IPS DF 19.7 (cell line): ENCODE results near the gene NAT10.

Experiments used
- DNase-seq: peaks from one replicate; pipeline ENCODE4 v3.0.0-alpha.2; 2013; ENCODE audit warnings: low read depth, low spot score

The NAT10 gene

DNA sequence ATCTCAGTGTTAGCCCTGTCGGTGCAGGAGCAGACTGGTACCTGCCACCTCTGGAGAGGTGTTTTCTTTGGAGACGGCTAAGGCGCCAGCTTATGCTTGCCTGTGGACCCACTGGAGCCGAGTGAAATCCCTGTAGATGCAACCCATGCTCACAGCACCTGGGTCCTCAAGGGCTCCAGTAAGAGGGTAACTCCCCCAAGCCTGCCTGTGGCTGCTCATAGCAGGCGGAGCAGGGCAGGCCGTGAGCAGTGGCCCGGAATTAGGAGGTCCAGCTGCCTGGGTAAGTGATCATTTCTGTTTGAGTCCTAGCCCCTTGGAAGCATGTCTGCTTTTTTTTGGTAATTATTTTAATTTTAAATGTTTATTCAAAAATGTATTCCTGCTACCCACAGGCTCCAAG is 43.8 kb downstream of the NAT10 start:
- no peak for DNase-seq

DNA sequence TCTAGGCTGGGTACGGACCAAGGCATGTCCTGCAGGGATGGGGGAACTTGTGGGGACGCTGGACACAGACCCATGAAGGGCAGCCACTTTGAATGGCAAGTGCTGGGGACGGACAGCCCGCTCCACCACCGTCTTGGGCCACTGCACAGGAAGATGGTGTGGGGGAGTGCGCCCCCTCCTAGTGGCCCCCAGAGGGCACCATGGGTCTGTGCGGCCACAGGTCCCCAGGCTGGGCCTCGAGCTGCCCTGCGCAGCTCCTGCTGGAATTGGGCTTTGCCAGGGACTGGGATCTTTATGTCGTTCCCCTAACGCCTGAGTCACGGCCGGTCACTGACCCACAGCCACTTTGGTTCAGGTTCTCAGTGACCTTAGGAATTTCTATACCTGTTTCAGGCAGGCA is 44.4 kb downstream of the NAT10 start:
- no peak for DNase-seq

DNA sequence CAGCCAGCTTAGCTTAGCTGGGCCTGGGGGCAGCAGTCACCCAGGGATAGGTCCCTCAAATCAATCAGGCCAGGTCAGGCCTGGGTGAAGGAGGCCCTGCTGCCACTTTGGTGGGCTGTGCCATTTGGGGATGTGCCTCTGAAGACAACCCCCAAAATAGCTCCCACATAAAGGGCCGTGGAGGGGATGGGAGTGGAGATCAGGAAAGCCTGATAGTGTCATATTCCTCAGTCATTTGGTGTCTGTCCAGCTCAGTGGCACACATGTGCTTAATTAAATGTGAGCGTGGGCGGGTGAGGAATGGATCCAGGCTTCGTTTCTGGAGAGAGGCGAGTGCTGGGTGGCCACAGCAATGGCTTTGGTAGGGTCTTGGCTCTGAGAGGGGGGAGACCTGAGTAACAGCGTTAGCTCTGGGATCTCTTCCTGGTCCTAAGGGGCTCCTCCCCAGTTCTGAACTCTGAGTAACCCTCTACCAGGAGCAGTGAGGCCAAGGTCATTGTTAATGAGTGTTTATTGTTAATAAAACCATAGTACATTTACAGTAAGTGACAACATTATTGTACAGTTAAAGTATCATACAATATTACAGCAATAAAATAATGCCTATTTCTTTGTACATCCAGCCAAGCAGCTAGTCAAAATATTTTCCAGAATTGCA is 45.2 kb downstream of the NAT10 start:
- no peak for DNase-seq

- no peak for DNase-seq
Observed at GRCh38 chr11:34151166-34151565, 45.7 kb downstream of the NAT10 start.

DNA sequence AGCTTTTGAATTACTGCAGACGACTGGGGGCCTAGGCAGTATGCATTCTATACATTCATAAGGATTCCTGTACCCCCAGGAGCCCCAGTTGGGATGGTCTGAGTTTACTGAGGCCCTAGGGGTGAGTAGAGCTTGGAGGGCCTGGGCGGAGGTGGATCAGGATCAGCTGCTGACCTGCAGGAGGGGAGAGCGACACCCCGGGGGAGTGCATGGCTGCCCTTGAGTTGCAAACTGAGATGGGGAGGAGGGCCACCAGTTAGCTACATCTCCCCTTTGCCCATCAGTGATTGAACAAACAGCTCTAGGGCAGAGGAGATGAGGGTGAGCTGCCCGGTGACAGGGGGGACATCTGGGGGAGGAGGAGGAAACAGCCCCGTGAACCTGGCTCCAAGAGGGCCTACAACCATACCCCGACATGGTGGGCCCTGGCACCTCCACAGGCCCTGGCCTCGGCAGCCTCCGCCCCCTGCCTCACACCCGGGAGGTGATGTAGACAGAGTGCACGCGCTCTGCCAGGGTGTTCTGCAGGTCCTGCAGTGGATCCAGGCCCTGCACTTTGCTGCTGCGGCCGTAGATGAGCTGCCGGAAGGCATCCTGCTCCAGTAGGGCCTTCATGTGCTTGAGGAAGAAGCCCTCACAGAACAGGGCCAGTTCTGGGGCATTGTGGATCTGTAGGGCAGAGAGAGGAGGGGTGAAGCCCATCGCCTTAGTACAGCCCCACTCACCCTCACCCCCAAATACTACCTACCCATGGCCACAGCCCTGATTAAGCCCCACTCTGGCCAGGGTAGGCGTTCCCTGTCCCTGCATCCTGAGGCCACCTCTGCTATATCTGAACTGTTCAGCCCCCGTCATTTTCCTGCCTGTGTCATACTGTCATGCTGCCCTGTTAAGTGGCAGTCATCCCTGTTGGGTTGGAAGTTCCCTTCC is 46.8 kb downstream of the NAT10 start:
- DNase-seq: no peak

- no peak for DNase-seq
Observed at GRCh38 chr11:34154059-34154875, 48.8 kb downstream of the NAT10 start.

DNA sequence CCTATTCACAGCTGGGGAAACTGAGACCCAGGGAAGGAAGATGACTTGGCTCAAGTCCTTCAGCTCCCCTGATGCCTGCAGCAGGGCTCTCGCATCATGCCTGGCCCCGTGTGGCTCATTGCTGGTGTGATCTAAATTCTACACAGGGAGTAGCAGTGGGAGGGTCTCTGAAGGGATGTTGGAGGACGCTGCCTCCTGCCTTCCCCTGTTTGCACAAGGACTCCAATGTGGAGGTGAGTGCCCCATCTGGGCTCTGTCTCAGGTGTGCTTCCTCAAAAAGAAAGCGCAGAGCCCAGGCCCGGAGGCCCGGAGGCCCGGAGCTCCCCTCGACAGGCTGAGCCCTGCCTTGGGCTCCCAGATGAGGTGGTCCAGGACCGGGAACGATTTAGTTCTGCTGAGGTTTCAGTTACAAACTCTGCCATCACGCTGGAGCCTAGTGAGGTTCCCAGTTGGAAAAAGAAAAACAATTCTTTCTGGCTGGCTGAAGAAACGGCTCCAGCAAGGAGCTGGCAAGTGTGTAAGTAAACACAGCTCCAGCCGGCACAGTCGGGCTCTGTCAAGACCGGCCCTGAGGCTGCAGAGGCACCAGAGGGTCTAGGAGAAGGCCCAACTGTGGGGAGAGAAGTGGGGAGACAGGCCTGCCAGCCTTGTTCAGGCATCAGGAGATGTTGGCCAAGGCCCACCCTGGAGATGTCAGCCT is 49.8 kb downstream of the NAT10 start:
- DNase-seq: no peak

- DNase-seq: no peak
Observed at GRCh38 chr11:34155757-34156062, 50.3 kb downstream of the NAT10 start.

- no peak for DNase-seq
Observed at GRCh38 chr11:34157163-34157562, 51.7 kb downstream of the NAT10 start.

DNA sequence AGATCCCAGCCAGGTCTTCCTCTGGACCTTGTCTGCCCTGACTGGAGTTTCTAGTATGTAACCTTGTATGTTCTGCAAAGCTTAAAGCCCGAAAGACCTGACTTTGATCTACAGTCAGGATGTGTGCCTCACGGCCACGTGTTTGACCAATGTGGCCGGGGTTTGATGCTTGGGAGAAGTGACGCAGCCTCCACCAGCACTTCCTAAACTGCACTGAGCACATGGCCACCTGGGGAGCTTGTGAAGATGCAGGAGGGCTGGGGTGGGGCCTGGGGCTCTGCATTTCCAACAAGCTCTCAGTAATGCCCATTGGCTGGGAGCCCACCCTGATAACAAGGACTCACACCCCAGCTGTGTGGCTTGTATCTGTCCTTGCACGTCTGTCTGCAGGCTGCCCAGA is 53.2 kb downstream of the NAT10 start:
- no peak for DNase-seq

- DNase-seq: no peak
Observed at GRCh38 chr11:34160049-34160721, 54.8 kb downstream of the NAT10 start.

DNA sequence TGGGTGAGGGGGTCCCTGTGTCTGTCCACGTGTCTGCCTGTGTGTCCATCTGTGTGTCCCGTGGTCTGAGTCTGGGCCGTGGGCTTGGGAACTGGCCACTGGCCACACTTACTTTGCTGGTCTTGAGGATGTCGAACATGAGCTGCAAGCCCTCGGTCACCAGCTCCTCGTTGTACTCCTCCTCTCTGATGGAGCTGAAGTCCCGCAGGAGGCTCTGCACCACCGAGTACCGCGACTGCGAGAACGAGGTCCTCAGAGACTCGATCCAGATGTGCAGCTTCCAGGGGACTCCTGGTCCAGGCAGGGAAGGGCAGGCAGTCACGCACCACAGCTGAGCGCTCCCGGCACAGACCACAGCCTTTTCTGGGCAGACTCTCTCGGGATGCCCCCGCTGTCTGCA is 55.4 kb downstream of the NAT10 start:
- DNase-seq: no peak

GRCh38 chr11:34161361-34161760 is 55.9 kb downstream of the NAT10 start:
- no peak for DNase-seq

DNA sequence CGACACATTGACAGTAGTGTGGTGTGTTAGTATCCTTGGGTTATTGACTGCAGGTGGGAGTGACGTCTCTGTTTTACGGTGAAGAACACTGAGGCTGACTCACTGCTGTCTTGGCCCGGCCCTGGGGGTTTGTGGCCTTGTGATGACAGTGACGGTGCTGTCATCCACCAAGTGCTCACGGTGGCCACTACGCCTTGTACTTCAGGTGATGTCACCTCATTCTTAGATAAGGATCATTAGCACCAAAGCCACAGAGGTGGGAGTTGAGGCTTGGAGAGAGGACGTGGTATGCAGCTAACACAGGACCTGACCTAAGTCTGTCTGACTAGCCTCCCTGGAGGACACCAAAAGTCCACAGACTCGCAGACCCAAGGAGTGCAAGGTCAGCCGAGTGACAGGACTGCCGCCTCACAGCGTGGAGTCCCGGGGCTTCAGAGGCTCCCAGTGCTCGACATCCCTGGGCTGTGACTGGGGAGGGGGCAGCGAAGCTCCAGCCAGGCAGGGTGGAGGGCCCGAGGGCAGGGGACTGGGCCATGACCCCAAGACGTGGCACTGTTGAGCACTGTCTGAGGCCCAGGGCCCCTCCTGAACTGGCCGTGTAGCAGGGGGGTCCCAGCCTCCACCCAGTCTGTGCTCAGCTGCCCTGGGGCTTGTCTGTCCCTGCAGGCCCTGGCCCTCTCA is 56.5 kb downstream of the NAT10 start:
- no peak for DNase-seq

DNA sequence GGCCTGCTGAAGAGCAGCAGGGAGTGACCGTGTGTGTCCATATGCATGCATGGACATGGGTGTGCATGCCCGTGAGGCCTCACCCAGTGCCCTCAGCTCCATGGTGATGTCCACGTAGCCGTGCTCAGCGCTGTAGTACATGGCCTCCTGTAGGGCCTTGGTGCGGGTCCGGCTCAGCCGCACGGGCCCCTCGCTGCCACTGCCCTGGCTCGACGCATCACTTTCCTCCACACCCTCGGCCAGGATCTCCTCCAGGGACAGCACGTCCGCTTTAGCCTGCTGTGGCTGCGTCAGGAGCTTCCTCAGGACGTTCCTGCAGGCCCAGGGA is 57.0 kb downstream of the NAT10 start:
- no peak for DNase-seq

GRCh38 chr11:34162856-34163255 is 57.4 kb downstream of the NAT10 start:
- DNase-seq: no peak

DNA sequence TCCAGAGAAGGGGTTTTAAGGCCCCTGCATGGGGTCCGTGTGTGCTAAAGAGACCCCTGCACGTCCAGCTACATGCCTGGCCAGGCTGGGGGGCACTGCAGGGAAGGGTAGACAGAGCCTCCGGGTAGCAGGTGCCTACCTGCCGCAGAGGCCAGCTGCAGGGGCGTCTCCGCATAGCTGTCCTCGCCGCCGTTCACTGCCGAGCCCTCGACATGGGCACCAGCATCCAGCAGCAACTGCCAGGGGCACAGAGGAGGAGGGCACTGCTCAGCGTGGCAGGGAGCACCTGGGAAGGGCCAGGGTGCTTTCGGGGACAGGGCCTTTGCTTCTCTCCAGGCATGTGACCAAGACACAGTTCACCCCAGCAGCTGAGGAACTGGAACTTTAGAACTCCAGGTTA is 59.7 kb downstream of the NAT10 start:
- DNase-seq: no peak

- DNase-seq: no peak
Observed at GRCh38 chr11:34165786-34166555, 60.5 kb downstream of the NAT10 start.

DNA sequence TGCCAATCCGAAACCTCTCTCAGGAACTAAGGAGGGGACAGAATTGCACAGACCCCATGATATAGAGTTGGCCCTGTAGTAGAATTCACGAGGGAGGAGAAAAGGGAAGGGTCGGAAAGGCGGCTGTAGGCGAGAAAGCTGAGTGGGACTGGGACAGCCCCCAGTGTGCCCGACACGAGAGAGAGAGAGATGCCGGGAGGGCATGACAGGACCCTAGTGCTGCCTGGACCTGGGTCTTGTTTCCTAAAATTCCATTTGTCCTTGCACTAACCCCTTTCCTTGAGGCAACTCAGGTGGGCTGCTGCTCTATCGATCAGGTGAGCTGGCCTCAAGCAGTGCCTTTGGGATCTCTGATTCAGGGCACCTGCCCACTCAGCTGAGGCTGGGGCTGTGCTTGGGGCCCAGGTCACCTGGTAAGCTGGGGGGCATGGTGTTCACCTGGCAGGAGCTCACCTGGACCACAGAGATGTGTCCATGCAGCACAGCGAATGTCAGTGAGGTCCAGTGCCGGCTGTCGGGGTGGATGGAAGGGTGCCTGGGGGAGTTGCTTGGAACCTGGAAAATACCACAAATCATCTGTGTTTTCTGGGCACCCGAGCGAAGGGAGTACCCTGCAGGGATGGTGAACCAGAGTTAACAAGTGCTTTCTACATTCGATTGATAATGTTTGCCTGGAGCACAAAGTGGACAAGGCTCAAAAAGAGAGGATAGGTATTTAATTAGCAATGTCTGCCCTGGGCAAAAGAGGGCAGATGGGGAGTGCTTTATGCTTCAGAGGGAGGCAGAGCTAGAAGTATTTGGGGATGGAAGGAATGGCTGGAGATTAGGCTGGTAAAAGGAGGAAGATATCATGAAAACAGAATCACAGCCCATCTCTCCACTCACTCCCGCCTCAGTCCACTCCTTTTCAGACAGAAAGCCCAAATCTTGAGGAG is 61.6 kb downstream of the NAT10 start:
- DNase-seq: no peak
